ENCODE measurements around the gene RNF114.
A peak's percentile ranks its signal among the peaks of the same experiment; 100 is the strongest.

Gene RNF114

GRCh38 chr20:49919009-49919408, 17.2 kb upstream of the RNF114 start:
- no peak overlapping the region for H3K4me3 Mint-ChIP-seq
- peaks cover 3% of the 10 kb centered on the region for H3K9me3 Mint-ChIP-seq
- peaks cover 22% of the 10 kb centered on the region for H3K4me1 Mint-ChIP-seq
- no peaks in the 10 kb centered on the region for H3K36me3 Mint-ChIP-seq (ENCODE audit: low read depth)
- peaks cover 4% of the 10 kb centered on the region for H3K27me3 Mint-ChIP-seq (ENCODE audit: low read depth)
- no peak overlapping the region for H3K27ac Mint-ChIP-seq
- TF ChIP-seq CTCF (IDR thresholded peaks at IDR 0.05; ENCODE audit: unreplicated experiment in 3 of 3): no peak

GRCh38 chr20:49919461-49919860, 16.7 kb upstream of the RNF114 start:
- Mint-ChIP-seq H3K27ac (no peak overlapping the region), H3K9me3 (peaks cover 3% of the 10 kb centered on the region), H3K36me3 (ENCODE audit: low read depth) (no peaks in the 10 kb centered on the region), H3K4me3 (no peak overlapping the region), H3K27me3 (ENCODE audit: low read depth) (peaks cover 4% of the 10 kb centered on the region), H3K4me1 (peaks cover 18% of the 10 kb centered on the region)
- TF ChIP-seq CTCF (IDR thresholded peaks at IDR 0.05; ENCODE audit: unreplicated experiment in 3 of 3): no peak

GRCh38 chr20:49924247-49924646, 11.9 kb upstream of the RNF114 start:
- Mint-ChIP-seq H3K36me3 (ENCODE audit: low read depth) (no peaks in the 10 kb centered on the region), H3K27ac (no peak overlapping the region), H3K4me1 (peaks cover 6% of the 10 kb centered on the region), H3K9me3 (peaks cover 3% of the 10 kb centered on the region), H3K4me3 (no peak overlapping the region), H3K27me3 (ENCODE audit: low read depth) (peaks cover 8% of the 10 kb centered on the region)
- TF ChIP-seq CTCF (IDR thresholded peaks at IDR 0.05; ENCODE audit: unreplicated experiment in 3 of 3): no peak

- peaks cover 6% of the 10 kb centered on the region for H3K4me1 Mint-ChIP-seq
- peak overlapping the region in 1 of 3 experiments; percentile 12 for H3K27ac Mint-ChIP-seq
- no peaks in the 10 kb centered on the region for H3K36me3 Mint-ChIP-seq (ENCODE audit: low read depth)
- no peak overlapping the region for H3K4me3 Mint-ChIP-seq
- H3K27me3 Mint-ChIP-seq (ENCODE audit: low read depth): peaks cover 4% of the 10 kb centered on the region
- no peak for TF ChIP-seq CTCF (IDR thresholded peaks at IDR 0.05; ENCODE audit: unreplicated experiment in 3 of 3)
- H3K9me3 Mint-ChIP-seq: peaks cover 3% of the 10 kb centered on the region
Observed at GRCh38 chr20:49925901-49926454, 10.2 kb upstream of the RNF114 start.

- Mint-ChIP-seq H3K4me1 (peaks cover 6% of the 10 kb centered on the region), H3K36me3 (ENCODE audit: low read depth) (no peaks in the 10 kb centered on the region), H3K27ac (peak overlapping the region; percentile 42 to 90 (median 59)), H3K9me3 (no peaks in the 10 kb centered on the region), H3K4me3 (peak overlapping the region in 2 of 3 experiments; percentile 6 to 46), H3K27me3 (ENCODE audit: low read depth) (peaks cover 6% of the 10 kb centered on the region)
- TF ChIP-seq CTCF (IDR thresholded peaks at IDR 0.05; ENCODE audit: unreplicated experiment in 3 of 3): peak; percentile 92 to 95 (median 93)
Observed at GRCh38 chr20:49928411-49929141, 7.6 kb upstream of the RNF114 start.

- peaks cover 7% of the 10 kb centered on the region for H3K27me3 Mint-ChIP-seq (ENCODE audit: low read depth)
- H3K4me1 Mint-ChIP-seq: peaks cover 6% of the 10 kb centered on the region
- no peaks in the 10 kb centered on the region for H3K36me3 Mint-ChIP-seq (ENCODE audit: low read depth)
- no peak overlapping the region for H3K4me3 Mint-ChIP-seq
- TF ChIP-seq CTCF (IDR thresholded peaks at IDR 0.05; ENCODE audit: unreplicated experiment in 3 of 3): no peak
- H3K9me3 Mint-ChIP-seq: no peaks in the 10 kb centered on the region
- no peak overlapping the region for H3K27ac Mint-ChIP-seq
Observed at GRCh38 chr20:49929142-49929494, 7.1 kb upstream of the RNF114 start.

All from nephron (organoid).